Posterior vena cava (tissue), 2 donors: ENCODE data around the gene ERBB4. TPM values are rescaled to one million over a fixed set of nuclear protein-coding genes. Genes with fewer than 3 reads are reported as not detected.

Source experiments
- DNase-seq: peaks from one replicate; pipeline ENCODE4 v3.0.0-alpha.2; 2020; ENCODE audit warnings: low spot score
- intact Hi-C, 2 donors: fragments of 100-400 bp; cut with DNase I; formaldehyde crosslinking; loops; one replicate each; pipeline versions ENCODE4 v1.14.1 to v1.14.2; 2022 to 2023
- total RNA-seq, 2 donors: library from RNA; stranded (reverse); fragmentation: NEBNext Ultra II Directional; extraction: Animal tissue kit (Norgen Biotek cat#: 25700); gene quantifications; one replicate each; pipeline ENCODE4 v1.2.1, GENCODE V29; 2021
- donor health status: DM: yes; HTN: yes; CAD: no.
- donor health status: DM: yes; HTN: yes; CAD: no.

Gene ERBB4
- total RNA-seq, 2 donors from 2014 or later = 3.2 to 7.6 TPM

DNA sequence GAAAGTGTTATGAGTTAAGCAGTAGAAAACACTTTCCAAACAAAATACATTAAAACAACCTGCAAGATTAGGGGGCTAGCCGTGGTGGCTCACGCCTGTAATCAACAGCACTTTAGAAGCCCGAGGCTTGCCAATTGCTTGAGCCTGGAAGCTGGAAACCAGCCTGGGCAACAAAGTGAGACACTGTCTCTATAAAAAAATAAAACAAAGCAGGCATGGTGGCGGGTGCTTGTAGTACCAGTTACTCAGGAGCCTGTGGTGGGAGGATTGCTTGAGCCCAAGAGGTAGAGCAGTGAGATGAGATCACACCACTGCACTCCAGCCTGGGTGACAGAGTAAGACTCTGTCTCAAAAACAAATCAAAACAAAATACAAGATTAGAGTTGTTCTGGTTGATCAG is 208.3 kb downstream of the ERBB4 start:
- DNase-seq = peak; percentile 49
- intact Hi-C loops = no loop called here

DNA sequence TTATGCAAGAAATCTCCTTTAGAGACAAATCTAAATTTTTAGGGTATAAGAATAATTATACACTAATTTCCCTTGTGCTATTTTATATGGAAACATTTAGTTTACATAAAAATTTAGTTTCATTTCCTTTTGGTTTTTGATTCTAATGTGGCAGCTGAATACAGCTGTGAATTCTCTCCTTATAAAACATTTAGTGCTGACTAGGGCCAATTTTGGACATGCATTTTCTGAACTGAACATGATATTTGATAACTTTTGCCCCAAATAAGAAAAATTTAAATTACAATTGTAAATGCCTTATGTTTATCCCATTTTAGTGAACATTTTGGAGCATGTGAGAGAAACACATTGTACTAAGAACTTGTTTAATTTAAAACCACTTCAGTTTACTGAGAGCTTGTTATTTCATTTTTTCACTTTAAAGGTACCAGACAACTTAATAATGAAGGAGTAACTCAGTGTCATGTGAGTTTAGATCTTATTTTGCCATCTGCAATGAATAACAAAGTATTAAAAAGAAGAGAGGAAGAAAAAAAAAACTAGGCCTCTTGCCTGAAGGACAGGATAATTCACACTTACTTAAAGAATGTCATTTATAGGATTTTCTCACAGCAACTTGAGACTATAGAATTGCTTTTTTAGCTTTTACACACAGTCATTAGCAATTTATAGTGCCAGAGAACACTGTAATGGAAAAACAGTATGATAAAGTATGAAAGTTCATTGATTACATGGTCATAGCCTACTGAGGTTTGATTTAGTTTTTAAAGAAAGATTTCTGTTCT is 209.7 kb downstream of the ERBB4 start:
- no peak for DNase-seq
- intact Hi-C loops = no loop called here

DNA sequence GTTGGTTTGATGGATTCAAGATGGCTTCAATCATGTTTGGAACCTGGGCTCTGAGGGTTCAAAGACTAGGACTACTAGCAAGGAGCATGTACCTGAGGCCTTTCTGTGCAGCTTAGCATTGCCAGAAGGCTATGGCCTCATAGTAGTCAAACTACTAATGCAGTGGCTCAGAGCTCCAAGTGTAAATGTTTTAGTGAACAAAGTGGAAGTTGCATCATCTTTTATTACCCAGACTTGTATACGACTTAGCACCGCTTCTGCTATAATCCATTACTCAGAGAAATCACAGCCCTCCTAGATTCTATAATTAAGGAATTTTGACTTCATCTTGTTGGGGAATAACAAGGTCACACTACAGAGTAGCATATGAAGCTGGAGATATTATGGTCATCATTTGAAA is 210.5 kb downstream of the ERBB4 start:
- DNase-seq = no peak
- intact Hi-C loops = no loop called here

DNA sequence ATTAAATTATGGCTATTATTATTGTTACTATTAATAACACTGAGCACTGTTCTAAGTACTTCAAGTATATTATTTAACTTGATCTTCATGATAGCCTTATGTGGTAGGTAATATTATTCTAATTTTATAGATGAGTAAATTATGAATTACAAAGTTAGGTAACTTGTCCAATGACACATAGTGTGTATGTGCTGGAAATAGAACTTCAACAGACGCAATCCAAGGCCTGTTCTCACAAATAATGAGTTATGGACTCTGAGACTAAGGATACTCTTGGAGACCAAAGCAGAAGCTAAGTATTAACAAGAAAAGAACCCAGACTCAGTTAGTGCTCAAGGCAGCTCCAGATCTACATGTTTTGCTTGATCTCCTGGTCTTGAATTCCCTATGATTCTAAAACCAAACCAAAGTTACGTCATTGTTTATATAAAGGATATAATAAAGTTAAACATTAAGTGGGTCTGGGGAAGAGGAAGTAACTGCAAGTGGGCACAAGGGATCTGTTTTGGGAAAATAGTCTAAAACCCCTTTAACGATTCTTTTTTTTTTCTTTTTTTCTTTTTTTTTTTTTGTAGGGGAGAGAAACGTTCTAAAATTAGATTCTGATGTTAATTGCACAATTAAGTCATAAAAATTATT is 211.3 kb downstream of the ERBB4 start:
- intact Hi-C loops = no loop called here
- DNase-seq = no peak

- DNase-seq = no peak
- intact Hi-C loops = loop anchor here in 1 of 2 donors (5.0 kb wide), 1 partner anchor 471 kb away; no protein-coding TSS in a partner anchor
Observed at GRCh38 chr2:212318636-212319035, 220.0 kb downstream of the ERBB4 start.

DNA sequence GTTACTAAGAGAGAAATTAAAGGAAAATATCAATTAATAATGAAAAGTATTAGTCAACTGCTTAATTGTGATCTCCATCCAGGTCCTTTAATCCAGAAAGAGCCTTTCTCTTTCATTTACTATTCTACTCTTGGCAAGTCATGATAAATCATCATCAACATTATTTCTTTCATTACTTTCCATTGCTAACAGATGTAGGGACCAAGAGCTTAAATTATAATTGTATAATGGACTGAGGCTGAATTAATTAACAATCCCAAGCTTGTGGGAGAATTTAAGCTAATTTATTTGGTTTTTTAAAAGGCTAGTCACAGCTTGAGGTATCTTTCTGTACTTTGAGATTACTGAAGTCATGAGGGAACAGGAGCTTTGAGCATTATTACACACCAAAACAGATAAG is 223.9 kb downstream of the ERBB4 start:
- no peak for DNase-seq
- intact Hi-C loops = loop anchor here in 1 of 2 donors (5.0 kb wide), 1 partner anchor 467 kb away; no protein-coding TSS in a partner anchor

GRCh38 chr2:212311807-212312404 is 226.7 kb downstream of the ERBB4 start:
- intact Hi-C loops = no loop called here
- DNase-seq = no peak

- intact Hi-C loops = no loop called here
- no peak for DNase-seq
Observed at GRCh38 chr2:212299943-212300342, 238.7 kb downstream of the ERBB4 start.

- no peak for DNase-seq
- intact Hi-C loops = no loop called here
Observed at GRCh38 chr2:212299333-212299732, 239.3 kb downstream of the ERBB4 start.

- intact Hi-C loops = no loop called here
- no peak for DNase-seq
Observed at GRCh38 chr2:212295571-212295970, 243.0 kb downstream of the ERBB4 start.

GRCh38 chr2:212294816-212295215 is 243.8 kb downstream of the ERBB4 start:
- no peak for DNase-seq
- intact Hi-C loops = no loop called here

- intact Hi-C loops = no loop called here
- DNase-seq = no peak
Observed at GRCh38 chr2:212289301-212289700, 249.3 kb downstream of the ERBB4 start.

- no peak for DNase-seq
- intact Hi-C loops = no loop called here
Observed at GRCh38 chr2:212288308-212288707, 250.3 kb downstream of the ERBB4 start.

DNA sequence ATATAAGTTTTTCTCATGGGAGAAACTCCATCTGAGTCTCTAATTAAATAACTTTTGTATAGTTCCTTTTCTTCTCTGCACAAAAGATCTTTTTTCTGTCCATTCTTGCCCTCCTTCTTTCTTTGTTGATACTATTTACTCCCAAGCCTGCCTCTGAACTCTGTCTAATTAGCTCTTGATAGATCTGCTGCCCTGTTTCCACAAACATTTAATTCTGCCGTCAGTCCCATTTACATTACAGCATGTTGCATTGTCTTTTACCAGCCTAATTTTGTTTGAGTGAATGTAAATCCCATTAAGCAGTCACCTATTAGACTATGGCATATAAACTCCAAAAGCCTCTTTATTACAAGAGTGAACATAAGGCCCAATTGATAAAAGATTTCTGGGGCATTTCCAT is 254.4 kb downstream of the ERBB4 start:
- intact Hi-C loops = no loop called here
- no peak for DNase-seq

DNA sequence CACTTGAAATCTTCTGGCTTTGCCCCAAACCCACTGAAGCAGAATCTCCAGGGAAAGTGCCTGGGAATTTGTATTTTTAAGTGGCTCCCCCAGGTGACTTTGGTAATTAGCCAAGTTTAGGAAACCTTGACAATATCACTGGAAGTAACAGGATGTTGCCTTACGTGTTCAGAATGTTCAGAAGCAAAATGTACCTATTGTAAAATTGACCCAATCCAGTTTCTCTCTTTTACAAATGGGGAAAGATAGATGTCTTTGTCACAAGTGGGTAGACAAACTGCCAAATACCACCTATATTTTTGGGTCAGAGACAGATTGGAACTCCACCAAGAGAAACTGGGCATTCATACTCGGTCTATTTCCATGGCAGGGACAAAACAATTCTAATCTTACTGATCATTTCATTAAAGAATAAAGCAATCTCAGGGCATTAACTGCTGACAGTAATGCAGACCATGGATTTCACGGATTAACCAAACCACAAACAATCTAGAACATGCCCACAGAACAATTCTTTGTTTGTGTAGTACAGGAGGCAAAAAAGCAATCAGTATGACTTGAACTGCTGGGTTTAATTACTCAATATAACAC is 255.8 kb downstream of the ERBB4 start:
- no peak for DNase-seq
- intact Hi-C loops = no loop called here

DNA sequence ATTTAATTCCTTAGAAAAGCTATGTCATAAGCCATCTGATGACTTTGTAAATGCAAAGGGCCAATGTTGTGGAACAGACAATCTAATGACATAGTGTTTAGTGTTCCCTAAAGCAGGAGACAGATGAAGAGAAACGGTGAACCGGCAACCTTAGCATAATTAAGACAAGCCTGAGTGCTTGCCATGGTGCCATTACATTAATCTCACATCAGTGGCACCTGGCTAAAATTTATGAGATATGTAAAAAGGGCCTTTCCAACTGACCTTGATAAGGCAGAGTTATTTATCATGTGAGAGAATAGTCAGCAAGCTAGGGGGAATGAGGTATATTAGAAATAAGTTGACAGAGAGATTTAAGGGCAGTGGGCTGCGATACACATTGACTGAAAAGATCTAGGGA is 261.8 kb downstream of the ERBB4 start:
- intact Hi-C loops = no loop called here
- no peak for DNase-seq

DNA sequence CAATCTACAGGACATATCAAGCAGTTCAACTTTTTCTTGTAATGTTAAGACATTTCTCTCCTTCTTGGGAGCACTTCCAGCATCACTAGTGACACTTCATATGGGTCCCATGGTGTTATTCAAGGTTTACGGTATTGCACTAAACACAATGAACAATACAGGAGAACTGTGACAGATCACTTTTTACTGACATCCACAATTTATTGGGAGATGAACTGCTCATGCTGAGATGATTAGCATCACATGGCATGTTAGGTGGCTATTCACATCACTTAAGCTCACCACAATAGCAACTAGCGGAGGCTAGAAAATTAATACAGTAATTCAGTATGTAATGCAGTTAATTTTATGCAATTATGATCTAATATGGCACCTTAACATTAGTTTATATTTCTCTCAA is 264.4 kb downstream of the ERBB4 start:
- intact Hi-C loops = no loop called here
- no peak for DNase-seq

- intact Hi-C loops = no loop called here
- DNase-seq = no peak
Observed at GRCh38 chr2:212271583-212271982, 267.0 kb downstream of the ERBB4 start.

DNA sequence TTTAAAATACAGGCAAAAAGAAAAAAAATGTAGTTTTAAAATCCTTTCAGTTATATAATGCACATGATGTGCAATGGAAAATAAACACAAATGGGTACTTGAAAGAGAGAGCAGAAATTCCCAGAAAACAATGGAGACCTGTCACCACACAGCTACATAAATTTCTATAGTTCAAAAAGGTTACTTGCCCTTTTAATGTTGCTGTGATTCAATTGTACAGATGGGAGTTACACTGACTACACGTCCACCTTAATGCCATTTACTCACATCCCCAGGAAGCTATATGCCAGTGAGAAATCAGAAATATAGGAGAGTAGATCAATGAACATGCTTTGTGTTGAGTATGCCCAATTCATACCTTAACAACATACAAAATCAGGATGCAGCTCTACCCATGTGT is 269.6 kb downstream of the ERBB4 start:
- intact Hi-C loops = no loop called here
- no peak for DNase-seq

DNA sequence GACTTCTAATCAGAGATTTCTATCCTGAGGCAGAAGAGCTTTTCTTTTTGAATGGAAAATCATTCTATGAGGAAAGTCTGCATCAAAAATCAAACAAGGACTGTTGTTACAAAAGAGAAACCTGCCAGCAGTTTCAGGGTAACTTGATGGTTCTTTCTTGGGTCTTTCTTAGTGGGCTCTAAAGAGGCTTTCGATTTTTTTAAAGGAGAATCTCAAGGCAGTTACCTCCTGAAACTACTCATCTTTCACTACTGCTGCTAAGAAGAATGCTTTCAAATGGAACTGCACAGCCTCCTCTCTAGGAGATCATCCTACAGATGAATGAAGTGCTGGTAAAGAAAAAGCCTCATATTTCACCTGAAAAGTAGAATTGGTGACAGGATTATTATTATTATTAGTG is 272.3 kb downstream of the ERBB4 start:
- no peak for DNase-seq
- intact Hi-C loops = no loop called here
